ENCODE data around the gene MRPS35. TPM values are rescaled to one million over a fixed set of nuclear protein-coding genes. Genes with fewer than 3 reads are reported as not detected.

Gene MRPS35
- total RNA-seq, 1 donor from 2014 or later: 63.3 TPM

DNA sequence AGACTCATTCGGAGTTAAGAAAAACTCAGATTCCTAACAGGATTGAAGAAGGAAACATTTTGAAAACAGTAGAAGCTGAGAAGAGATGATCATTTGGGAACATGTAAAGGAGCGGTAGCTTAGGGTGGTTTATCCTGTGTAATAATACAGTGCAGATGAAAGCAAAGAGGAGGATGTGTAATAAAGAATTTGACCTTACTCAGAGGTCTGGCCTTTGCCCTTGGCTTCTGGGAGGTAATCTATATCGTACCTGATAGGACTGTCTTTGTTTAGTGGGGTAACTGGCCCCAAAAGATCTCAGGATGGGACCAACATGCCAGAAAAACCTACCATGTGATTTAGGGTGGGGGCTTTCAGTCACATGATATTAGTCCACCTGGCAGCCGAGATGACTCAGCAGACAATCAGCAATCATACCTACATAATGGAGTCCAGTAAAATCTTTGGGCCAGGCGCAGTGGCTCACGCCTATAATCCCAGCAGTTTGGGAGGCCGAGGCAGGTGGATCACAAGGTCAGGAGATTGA is 46.1 kb downstream of the MRPS35 start:
- ATAC-seq (no peak), DNase-seq (no peak)
- intact Hi-C loops (cut with micrococcal nuclease): no loop called here

DNA sequence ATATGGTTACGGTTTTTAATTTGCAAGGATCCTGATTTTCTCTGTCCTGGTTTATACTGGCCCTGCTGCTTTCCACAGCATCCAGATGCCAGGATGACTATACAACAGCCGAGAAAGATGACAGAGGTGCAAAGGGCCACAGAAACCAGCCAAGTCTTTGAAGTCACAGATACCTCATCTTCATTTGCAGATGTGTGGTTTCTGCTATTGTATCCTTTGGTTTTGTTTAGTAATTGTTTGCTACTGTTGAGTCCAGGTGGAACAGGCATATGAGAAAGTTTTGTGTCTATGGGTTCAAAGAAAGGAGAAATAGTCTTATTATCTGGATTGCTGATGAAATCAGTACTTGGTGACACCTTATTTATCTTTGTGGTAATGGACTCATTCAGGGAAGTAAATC is 52.1 kb downstream of the MRPS35 start:
- ATAC-seq (no peak), DNase-seq (no peak)
- intact Hi-C loops (cut with micrococcal nuclease): no loop called here

DNA sequence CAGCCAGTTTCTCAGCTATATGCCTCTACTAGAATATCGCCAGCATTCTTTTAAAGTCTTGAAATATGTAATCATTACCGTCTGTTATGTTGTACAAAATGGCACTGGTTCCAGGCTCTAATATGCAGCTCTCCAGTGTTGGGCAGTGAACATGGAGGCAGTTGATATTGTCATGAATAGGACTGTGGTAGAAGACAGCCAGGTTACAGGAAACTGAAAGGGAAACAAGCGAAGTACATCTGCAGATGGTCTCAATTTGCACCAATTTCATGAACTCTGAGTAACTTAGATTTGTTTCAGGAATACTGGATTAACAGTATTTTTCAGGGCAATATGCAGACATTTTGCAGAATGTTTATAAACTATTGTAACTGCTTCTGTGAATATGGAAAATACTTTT is 56.0 kb downstream of the MRPS35 start:
- ATAC-seq (no peak), DNase-seq (no peak)
- intact Hi-C loops (cut with micrococcal nuclease): no loop called here

DNA sequence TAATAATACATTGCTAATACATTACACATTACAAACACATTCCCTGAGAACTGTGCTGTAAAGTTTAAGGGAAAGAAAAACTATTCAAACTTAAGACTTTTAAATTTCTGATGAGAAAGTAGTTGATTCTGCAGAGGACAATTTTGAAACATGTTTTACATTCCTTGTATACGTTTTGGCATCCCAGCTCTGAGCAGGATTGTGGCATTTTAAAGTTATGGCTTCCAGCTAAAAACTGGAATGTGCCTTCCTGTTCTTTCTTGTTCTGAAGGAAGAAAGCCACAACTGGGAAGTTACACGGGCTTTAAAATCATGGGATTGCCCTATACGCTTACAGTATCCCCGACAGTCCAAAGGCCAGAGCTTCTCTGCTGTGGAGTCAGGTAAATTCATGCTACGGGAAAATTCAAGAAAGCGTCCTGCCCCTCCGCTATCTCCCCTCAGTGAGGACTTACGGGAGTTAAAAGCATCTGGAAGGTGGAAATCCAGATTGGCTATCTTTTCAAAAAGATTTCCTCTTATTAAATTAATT is 58.6 kb downstream of the MRPS35 start:
- ATAC-seq: no peak
- intact Hi-C loops (cut with micrococcal nuclease): no loop called here

DNA sequence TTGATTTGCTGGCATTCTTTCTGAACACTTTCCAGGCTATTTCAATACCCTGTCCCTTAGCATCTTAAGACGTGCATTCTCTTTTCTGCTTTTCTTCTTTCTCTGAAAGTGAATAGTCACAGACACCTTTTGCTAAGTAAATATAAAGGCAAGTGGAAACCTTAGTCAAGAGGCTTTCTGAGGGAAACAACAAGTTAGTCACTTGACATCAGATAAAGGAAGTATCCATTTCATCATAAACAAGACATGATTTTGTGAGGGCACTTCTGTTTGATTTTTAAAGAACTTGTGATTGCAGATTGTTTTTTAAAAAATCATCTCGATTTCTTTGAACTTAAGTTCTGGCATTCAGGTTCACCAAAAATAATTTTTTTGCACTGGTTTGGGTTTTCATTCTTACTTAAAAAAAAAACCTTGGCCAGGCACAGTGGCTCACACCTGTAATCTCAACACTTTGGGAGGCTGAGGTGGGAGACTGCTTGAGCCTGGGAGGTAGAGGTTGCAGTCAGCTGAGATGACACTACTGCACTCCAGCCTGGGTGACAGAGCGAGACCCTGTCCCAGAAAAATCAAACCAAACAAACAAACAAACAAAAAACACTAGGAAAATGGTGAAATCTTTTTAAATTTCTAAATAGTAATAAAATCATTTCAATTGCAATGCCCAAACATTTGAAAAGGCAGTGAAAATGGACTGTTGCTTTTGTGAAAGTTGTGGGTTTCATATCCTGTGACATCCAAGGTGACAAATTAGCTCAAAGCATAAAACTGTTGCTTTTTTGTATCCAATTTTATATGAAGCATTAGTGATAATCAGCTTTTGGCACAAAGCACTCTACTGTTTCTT is 61.1 kb downstream of the MRPS35 start:
- intact Hi-C loops (cut with micrococcal nuclease): no loop called here
- no peak for DNase-seq
- no peak for ATAC-seq

More for the DNA sequence above, 58.6 kb downstream of the MRPS35 start:
- no peak for DNase-seq

DNA sequence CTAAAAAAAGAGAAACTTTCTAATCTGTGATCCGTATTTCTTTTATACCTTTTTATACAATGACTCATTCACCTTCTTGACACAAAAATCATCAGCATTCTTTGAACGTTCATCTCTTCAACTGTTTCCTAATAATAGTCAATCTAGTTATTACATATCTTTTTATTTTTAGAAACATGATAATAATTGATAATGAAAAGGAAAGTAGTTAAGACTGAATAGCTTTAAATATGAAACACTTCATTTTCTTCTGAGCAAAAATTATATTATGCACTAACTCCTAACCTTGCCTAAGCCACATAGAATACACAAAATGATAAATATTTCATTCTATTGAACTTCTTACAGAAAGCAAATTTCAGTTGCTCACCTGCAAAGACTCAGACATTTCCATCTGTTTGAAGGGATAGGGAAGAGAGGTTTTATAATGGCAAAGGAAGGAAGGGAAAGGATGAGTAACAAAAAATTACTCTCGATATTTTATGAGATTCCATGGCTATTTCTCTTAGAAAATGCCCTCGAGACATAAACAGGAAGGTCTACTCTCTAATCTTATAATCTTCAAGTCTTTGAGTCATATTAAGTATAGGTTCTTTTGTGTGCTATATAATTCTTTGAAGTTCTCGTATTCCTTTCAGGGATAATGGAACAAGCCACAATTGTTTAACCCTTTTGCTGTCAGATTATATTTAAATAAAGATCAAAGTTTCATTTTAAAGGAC is 61.9 kb downstream of the MRPS35 start:
- intact Hi-C loops (cut with micrococcal nuclease): no loop called here
- DNase-seq: no peak
- ATAC-seq: no peak

DNA sequence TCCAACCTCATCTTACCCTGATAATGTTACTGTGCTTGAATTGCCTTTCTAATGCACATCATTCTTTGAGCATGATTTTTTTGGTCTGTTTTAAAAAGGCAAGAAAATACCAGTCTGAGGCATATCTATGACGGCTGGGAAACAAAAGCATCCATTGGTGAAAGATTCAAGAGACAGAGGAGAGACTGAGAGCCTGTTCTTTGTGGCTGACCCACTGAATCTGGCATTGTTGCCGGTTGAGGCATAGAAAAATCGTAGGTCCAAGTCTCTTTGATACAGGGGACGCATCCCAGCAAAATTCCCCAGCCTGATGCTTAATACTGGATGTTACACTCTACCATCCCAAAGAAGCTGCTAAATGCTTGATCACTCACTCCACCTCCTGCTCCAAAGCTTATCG is 66.5 kb downstream of the MRPS35 start:
- intact Hi-C loops (cut with micrococcal nuclease): no loop called here
- ATAC-seq: no peak
- DNase-seq: no peak

DNA sequence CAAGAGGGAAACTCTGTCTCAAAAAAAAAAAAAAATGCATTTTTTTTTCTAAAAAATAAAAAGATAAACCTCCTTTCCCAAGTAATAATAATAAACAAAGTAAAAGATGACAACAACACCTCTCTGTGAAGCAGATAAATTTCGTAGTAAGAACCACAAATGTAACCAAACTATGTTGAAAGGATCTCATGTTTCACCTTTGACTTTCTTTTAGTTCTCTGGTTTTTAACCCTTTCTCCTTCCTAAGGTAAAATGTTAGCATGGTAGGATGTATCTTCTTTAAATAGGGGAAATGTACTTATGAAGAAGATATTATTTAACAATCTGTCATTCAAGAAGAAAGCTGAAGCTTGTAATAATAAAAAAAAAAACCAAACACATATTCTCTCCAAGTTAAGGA is 67.6 kb downstream of the MRPS35 start:
- ATAC-seq (no peak), DNase-seq (no peak)
- intact Hi-C loops (cut with micrococcal nuclease): no loop called here

DNA sequence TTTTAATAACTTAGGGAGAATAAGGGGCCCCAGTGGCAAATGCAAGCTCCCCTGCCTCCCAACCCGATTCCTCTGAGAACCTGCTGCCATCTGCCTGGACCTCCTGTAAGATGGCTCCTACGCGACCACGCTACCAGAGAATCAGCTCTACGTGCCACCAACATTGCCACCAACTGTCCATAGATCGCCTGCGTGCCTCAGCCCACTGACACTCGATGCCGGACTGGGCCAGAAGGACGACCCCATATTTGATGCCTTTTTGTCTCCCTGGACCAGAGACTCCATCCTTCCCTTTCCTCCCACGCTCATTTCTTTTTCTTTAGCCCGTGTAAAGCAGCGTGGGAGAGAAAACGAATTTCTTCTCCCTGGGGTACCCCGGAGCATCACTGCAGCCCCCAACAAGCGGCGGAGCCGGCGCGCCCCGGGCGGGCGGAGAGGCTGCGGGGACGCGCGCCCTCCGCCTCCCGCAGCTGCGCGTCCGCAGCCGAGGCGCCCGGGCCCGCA is 68.8 kb downstream of the MRPS35 start:
- intact Hi-C loops (cut with micrococcal nuclease): no loop called here
- no peak for DNase-seq
- no peak for ATAC-seq

DNA sequence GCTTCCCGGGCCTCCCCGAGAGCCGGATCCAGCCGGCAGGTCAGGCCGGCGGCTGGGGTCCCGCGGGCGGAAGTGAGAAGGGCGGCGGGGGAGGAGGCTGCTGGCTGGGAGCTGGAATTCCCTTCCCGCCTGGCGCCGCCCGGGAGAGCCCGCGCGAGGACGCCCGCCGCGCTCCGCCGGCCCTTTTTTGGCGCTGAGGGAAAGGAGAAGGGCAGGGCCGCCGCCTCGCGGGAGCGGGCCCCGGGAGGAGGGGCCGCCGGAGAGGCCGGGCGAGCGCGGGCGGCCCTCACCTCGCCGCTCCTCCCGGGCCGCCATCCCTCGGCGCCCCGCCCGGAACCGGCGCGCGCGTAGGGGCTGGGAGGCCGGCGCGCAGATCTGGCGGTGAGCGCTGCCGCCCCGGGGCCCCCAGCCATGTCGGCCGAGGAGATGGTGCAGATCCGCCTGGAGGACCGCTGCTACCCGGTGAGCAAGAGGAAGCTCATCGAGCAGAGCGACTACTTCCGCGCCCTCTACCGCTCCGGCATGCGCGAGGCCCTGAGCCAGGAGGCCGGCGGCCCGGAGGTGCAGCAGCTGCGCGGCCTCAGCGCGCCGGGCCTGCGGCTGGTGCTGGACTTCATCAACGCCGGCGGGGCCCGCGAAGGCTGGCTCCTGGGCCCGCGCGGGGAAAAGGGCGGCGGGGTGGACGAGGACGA is 69.4 kb downstream of the MRPS35 start, which contains the start of the genes KLHL42 and MANSC4:
KLHL42 (plus strand) TSS at position 314 of the 692 bp plus-strand sequence; CDS start at position 412, 98 bp downstream.
MANSC4 (minus strand) TSS at position 317 of the 692 bp plus-strand sequence. CDS start 8,960 bp downstream, outside the sequence.
- intact Hi-C loops (cut with micrococcal nuclease): no loop called here
- ATAC-seq (peak; percentile 97), DNase-seq (peak; percentile 86)

DNA sequence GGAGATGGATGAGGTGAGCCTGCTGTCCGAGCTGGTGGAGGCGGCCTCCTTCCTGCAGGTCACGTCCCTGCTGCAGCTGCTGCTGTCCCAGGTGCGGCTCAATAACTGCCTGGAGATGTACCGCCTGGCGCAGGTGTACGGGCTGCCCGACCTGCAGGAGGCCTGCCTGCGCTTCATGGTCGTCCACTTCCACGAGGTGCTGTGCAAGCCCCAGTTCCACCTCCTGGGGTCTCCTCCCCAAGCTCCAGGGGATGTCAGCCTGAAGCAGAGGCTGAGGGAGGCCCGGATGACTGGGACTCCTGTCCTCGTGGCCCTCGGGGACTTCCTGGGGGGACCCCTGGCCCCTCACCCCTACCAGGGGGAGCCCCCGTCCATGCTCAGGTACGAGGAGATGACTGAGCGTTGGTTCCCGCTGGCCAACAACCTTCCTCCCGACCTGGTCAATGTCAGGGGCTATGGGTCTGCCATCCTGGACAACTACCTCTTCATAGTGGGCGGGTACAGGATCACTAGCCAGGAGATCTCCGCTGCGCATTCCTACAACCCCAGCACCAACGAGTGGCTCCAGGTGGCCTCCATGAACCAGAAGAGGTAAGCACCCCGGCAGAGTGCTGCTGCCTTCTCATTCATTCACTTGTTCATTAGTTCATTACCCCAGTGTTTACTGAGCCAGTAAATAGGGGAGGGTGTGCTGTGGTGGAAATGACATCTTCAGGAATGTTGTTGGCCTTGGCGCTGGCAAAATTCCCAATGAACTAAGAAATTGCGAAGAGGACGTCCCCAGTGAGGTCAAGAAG is 70.2 kb downstream of the MRPS35 start:
- DNase-seq: no peak
- ATAC-seq: peak; percentile 5
- intact Hi-C loops (cut with micrococcal nuclease): no loop called here

DNA sequence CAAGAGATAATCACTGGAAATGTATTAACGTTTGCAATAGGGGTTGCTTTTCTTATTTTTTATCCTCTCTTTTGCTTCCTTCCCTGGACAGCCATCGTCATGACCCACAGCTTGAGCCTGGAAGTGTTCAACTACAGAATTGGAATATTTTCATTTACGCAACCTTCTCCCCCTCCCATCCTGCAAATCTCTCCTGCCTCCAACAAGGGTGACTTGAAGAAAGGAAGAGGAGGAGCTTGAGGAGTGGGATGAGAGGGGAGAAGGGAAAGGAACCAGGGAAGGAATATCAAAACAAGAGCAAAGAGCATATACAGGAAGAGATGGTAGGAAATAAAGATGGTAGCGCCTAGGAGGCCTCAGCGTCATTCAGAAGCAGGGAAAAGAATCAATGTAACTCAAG is 71.0 kb downstream of the MRPS35 start:
- intact Hi-C loops (cut with micrococcal nuclease): no loop called here
- DNase-seq (no peak), ATAC-seq (no peak)

DNA sequence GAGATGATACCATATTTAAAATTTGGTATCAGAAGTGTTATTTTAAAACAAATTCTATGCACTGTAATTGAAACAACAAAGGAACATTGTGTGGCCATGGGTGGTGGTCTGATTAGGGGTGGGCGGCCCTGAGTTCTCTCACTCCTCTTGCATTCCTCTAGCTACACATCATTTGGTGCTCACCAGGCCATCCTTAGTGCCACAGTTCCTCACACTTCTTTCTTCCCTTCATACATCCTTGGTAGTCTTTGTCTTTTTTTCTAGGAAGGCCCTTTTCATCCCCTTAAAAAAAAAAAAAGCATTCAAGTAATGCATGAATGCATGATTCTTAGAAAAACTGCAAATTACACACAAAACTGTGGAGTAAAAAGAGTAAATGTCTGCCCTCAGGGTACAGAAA is 71.8 kb downstream of the MRPS35 start:
- ATAC-seq (no peak), DNase-seq (no peak)
- intact Hi-C loops (cut with micrococcal nuclease): no loop called here

DNA sequence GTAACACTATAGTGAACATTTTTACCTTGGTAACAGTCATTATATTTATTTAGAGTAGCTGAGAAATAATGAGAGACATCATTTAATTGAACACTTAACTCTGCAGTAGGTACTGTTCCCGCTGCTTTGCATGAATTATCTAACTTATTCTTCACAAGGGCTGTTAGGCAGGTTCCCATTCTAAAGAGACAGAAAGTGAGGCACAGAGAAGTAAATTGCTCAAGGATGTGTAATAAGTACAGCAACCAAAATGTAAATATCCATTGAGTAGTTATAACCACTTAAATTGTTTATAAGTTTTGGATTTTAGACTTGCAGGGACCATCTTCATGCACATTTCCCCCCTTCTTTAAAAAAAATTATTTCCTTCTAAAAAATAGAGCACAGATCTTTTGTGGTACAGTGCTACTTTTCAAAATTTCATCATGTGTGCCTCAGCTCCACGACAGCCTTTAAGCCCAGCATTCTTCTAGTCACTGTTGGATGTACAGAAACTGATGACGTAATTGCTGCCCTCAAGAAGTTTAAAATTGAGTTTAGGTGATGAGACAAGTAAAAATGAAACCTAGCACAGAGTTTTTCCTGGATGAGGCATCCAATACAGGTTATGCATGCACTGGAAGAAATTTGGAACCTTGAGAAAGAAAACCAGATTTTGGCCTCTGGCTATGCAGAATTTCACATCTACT is 75.4 kb downstream of the MRPS35 start:
- ATAC-seq (no peak), DNase-seq (no peak)
- intact Hi-C loops (cut with micrococcal nuclease): no loop called here

DNA sequence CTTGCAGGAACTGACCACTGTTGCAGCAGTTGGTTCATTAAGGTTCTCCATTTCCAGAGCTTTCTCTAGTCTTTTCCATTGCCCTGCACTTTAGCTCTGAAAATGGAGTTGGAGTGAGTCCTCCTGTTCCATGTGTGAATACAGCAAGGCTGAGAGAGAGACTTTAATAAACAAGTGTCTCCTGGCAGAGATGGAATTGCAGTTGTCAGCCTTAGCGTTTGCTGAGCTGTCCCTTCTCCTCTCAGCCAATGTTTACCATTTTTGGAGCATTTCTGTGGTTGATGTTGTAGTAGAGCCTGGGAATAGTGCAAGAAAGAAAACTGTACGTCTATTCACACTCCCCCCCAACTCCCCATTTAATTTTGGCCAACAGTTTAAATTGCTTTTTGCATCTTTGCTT is 76.9 kb downstream of the MRPS35 start:
- ATAC-seq (no peak), DNase-seq (no peak)
- intact Hi-C loops (cut with micrococcal nuclease): no loop called here

DNA sequence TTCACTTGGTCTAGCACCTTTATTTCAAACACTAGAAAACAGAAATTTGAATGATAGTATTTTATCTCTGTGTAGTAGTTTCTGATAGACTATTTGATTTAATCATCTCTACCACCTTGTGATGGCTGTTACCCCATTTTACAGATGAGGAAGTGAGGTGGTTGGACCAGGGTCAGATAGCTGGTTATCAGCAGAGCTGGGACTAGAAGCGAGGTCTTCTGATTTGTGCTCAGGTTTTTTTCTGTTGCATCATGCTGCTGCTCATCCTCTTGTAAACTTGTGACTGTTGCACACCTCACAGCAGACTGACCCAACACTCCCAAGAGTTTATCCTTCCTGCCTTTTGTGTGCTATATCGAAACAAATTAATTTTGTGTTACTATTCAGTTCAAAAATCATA is 79.5 kb downstream of the MRPS35 start:
- ATAC-seq (no peak), DNase-seq (no peak)
- intact Hi-C loops (cut with micrococcal nuclease): no loop called here

DNA sequence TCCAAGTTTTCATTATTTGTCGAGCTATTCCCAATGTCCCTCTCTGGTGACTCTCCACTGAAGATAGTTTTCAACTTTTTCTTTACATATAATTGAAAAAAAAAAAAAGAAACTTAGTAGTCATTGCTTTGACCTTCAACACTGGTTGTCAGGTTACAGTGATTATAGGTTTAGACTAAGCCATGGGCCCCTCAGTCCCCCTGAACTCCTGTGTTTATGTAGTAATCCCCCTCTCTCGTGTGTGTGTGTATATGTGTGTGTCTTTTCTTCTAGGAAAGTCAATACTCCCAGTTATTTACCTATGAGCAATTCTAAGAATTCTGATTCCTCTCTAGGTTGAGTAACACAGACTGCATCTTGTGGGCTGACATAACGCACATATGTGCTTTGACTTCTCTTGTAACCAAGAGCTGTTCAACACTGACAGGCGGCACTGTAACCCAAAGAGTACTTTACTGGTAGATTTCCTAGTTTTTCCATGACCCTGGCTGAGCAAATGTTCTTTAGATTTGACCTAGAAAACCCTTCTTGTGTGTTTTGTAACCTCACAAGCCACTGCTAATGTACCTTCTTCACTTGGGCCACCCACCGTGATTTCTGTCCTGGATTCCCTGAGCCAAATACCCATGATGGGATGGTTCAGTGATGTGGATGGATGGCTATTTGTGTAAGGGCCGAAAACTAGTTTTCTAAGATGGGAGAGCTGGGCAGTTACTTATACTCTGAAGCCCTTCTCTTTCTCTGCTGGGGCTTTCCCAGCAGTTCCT is 84.4 kb downstream of the MRPS35 start:
- ATAC-seq: no peak
- intact Hi-C loops (cut with micrococcal nuclease): no loop called here
- DNase-seq: no peak
